ENCODE results near the gene NEUROG3. TPM values are rescaled to one million over a fixed set of nuclear protein-coding genes. Genes with fewer than 3 reads are reported as not detected.

Gene NEUROG3
- polyA plus RNA-seq, 1 experiment = not detected

- Histone ChIP-seq H3K36me3 (ENCODE audit: control insufficient read depth, insufficient read depth, low read length) (no peaks in the 10 kb centered on the region), H3K27me3 (ENCODE audit: control insufficient read depth, insufficient read depth, low read length) (peaks cover 3% of the 10 kb centered on the region; the same call in 1 of the 2 replicates), H3K4me3 (ENCODE audit: low read depth, low read length) (no peak overlapping the region)
- no peak for DNase-seq (ENCODE audit: low read depth)
- CTCF ChIA-PET = interaction anchor here (1.3 kb wide), 1 partner anchor 8 kb away, joined by 3 read pairs; no protein-coding TSS in a partner anchor
- POLR2A ChIA-PET = no interaction called here
- TF ChIP-seq CTCF (IDR thresholded peaks at IDR 0.05; ENCODE audit: insufficient read depth, low read depth, low read length) = no peak
Observed at GRCh38 chr10:69584624-69585023, 11.4 kb upstream of the NEUROG3 start.

GRCh38 chr10:69583106-69583505 lies 9.9 kb upstream of the NEUROG3 start:
- TF ChIP-seq CTCF (IDR thresholded peaks at IDR 0.05; ENCODE audit: insufficient read depth, low read depth, low read length) = no peak
- Histone ChIP-seq H3K36me3 (ENCODE audit: control insufficient read depth, insufficient read depth, low read length) (no peaks in the 10 kb centered on the region), H3K27me3 (ENCODE audit: control insufficient read depth, insufficient read depth, low read length) (peaks cover 13% of the 10 kb centered on the region), H3K4me3 (ENCODE audit: low read depth, low read length) (no peak overlapping the region)
- ChIA-PET CTCF (interaction anchor here (0.5 kb wide), 1 partner anchor 189 kb away, joined by 3 read pairs; no protein-coding TSS in a partner anchor), POLR2A (no interaction called here)
- DNase-seq (ENCODE audit: low read depth) = no peak

- Histone ChIP-seq H3K36me3 (ENCODE audit: control insufficient read depth, insufficient read depth, low read length) (no peaks in the 10 kb centered on the region), H3K27me3 (ENCODE audit: control insufficient read depth, insufficient read depth, low read length) (peaks cover 26% of the 10 kb centered on the region), H3K4me3 (ENCODE audit: low read depth, low read length) (no peak overlapping the region)
- no peak for DNase-seq (ENCODE audit: low read depth)
- POLR2A ChIA-PET = no interaction called here
- CTCF ChIA-PET = interaction anchor here (0.8 to 1.6 kb wide), 2 partner anchors 53 to 60 kb away, joined by 3 read pairs; no protein-coding TSS in a partner anchor
- no peak for TF ChIP-seq CTCF (IDR thresholded peaks at IDR 0.05; ENCODE audit: insufficient read depth, low read depth, low read length)
Observed at GRCh38 chr10:69580435-69580834, 7.2 kb upstream of the NEUROG3 start.

GRCh38 chr10:69579464-69580060 lies 6.3 kb upstream of the NEUROG3 start:
- CTCF ChIA-PET = interaction anchor here (1.0 to 1.6 kb wide), 2 partner anchors 19 to 61 kb away, joined by 3 read pairs; no protein-coding TSS in a partner anchor
- POLR2A ChIA-PET = no interaction called here
- no peak for DNase-seq (ENCODE audit: low read depth)
- Histone ChIP-seq H3K27me3 (ENCODE audit: control insufficient read depth, insufficient read depth, low read length) (peaks cover 34% of the 10 kb centered on the region), H3K36me3 (ENCODE audit: control insufficient read depth, insufficient read depth, low read length) (no peaks in the 10 kb centered on the region), H3K4me3 (ENCODE audit: low read depth, low read length) (no peak overlapping the region)
- no peak for TF ChIP-seq CTCF (IDR thresholded peaks at IDR 0.05; ENCODE audit: insufficient read depth, low read depth, low read length)

- ChIA-PET CTCF (no interaction called here), POLR2A (no interaction called here)
- Histone ChIP-seq H3K27me3 (ENCODE audit: control insufficient read depth, insufficient read depth, low read length) (peaks cover 44% of the 10 kb centered on the region), H3K36me3 (ENCODE audit: control insufficient read depth, insufficient read depth, low read length) (no peaks in the 10 kb centered on the region), H3K4me3 (ENCODE audit: low read depth, low read length) (no peak overlapping the region)
- DNase-seq (ENCODE audit: low read depth) = no peak
- no peak for TF ChIP-seq CTCF (IDR thresholded peaks at IDR 0.05; ENCODE audit: insufficient read depth, low read depth, low read length)
Observed at GRCh38 chr10:69578508-69578991, 5.3 kb upstream of the NEUROG3 start.
